Ovary (tissue), 9 donors: Measurements from ENCODE around the gene SKP1. TPM values are rescaled to one million over a fixed set of nuclear protein-coding genes. Genes with fewer than 3 reads are reported as not detected.

Experiments used
- DNase-seq, 5 donors: peaks; one replicate each; pipeline ENCODE4 v3.0.0-alpha.2; 2019 to 2020
- H3K27ac ChIP-seq, 2 donors: fragments of 200-600 bp; one replicate each; pipeline versions ENCODE4 v1.5.1 to v1.8.0; 2019 to 2022
- H3K27me3 ChIP-seq: fragments of 200-600 bp; one replicate; pipeline ENCODE4 v1.8.0; 2022
- H3K36me3 ChIP-seq: fragments of 200-600 bp; sonication (generic); one replicate; pipeline ENCODE4 v1.5.1; 2019
- H3K4me1 ChIP-seq: one replicate; pipeline ENCODE4 v1.8.1; 2013; ENCODE audit warnings: mild to moderate bottlenecking, moderate library complexity; ENCODE audit not compliant: insufficient read depth
- H3K4me3 ChIP-seq: fragments of 200-600 bp; sonication (generic); one replicate; pipeline ENCODE4 v1.5.1; 2017
- H3K9me3 ChIP-seq, 2 donors: fragments of 200-600 bp in 1 of 2; sonication (generic) in 1 of 2; one replicate each; pipeline versions ENCODE4 v1.5.1 to v1.8.1; 2013 to 2019; ENCODE audit warnings: mild to moderate bottlenecking in 1 of 2, moderate library complexity in 1 of 2
- EP300 ChIP-seq: sonication (generic); formaldehyde crosslinking; IDR thresholded peaks from one replicate; pipeline ENCODE4 v1.6.1; 2017; ENCODE audit warnings: antibody characterized with exemption
- POLR2A ChIP-seq: fragments of 450-650 bp; IDR thresholded peaks from one replicate; pipeline ENCODE4 v1.6.1; 2017; ENCODE audit warnings: antibody characterized with exemption, mild to moderate bottlenecking, moderate library complexity
- WGBS, 3 donors: extraction: QIAGEN DNeasy Blood & Tissue Kit in 1 of 3; methylation state at CpG; one replicate each; pipeline versions ENCODE4 v1.1.5 to v1.1.7; 2013 to 2017; 5-methylcytosine and 5-hydroxymethylcytosine counted together
- intact Hi-C, 4 donors: fragments of 100-400 bp; cut with DNase I; formaldehyde crosslinking; loops; one replicate each; pipeline versions ENCODE4 v1.11.0 to v1.15.1; 2022 to 2023
- microRNA-seq, 3 donors: library from miRNA; unstranded; fragments of <30 nt; microRNA quantifications; one replicate each; pipeline versions ENCODE4 to v1.2.0, GENCODE V29; 2019 to 2020
- polyA plus RNA-seq, 2 donors: library from polyadenylated mRNA; stranded (reverse); fragments of 200-250 nt in 1 of 2; fragments of 350-450 nt in 1 of 2; fragmentation: Illumina TruSeq in 1 of 2; extraction: RNeasy Lipid Tissue Mini Kit (QIAGEN cat#74804) in 1 of 2; gene quantifications; one replicate each; pipeline ENCODE4 v1.2.3, GENCODE V29; 2013 to 2014
- small RNA-seq: library from RNA; depleted of rRNA; stranded (forward); fragments of <200 nt; gene quantifications from one replicate; pipeline ENCODE3, GENCODE V24; 2016
- total RNA-seq, 7 donors: library from RNA; depleted of rRNA in 2 of 7; stranded (reverse); fragments of >200 nt in 2 of 7; fragmentation: NEBNext Ultra II Directional in 3 of 7; extraction: Animal tissue kit (Norgen Biotek cat#: 25700) in 3 of 7; gene quantifications; one replicate each; pipeline versions ENCODE4 v1.1.0 to v1.2.4, GENCODE V29; 2016 to 2023
- TF ChIP-seq, protein P1 (sequence below), 3 donors: fragments of 450-650 bp in 2 of 3; fragments of 200-600 bp in 1 of 3; IDR thresholded peaks; one replicate each; pipeline versions ENCODE4 v1.5.1 to v1.8.0; 2016 to 2022; ENCODE audit warnings: antibody characterized with exemption in 3 of 3, mild to moderate bottlenecking in 1 of 3
- donor health status: DM: no; HTN: no; CAD: no; lungs with moderate emphysema.
- donor health status: DM: no; HTN: no; CAD: no.
- donor health status: Bipolar disorder and iron deficiency.
- donor health status: DM: yes; HTN: yes; CAD: no.
- donor health status: DM: no; HTN: no; CAD: no.
- donor health status: DM: yes; HTN: yes; CAD: no.

Gene SKP1
- total and polyA plus RNA-seq, 9 donors: 263 to 1,077 (median 388) TPM

- intact Hi-C loops: no loop called here
- no peak overlapping the region for H3K4me3 ChIP-seq
- H3K36me3 ChIP-seq: no peaks in the 10 kb centered on the region
- no peaks in the 10 kb centered on the region for H3K9me3 ChIP-seq
- H3K4me1 ChIP-seq: no peaks in the 10 kb centered on the region
- WGBS, 3 donors: 54 to 67% (median 58%) methylated on average over 10 of the region's 10 CpGs
- DNase-seq: no peak
- no peaks in the 10 kb centered on the region for H3K27me3 ChIP-seq
- H3K27ac ChIP-seq: no peak overlapping the region
- TF ChIP-seq EP300 (no peak), POLR2A (no peak)
- TF ChIP-seq, protein P1, sequence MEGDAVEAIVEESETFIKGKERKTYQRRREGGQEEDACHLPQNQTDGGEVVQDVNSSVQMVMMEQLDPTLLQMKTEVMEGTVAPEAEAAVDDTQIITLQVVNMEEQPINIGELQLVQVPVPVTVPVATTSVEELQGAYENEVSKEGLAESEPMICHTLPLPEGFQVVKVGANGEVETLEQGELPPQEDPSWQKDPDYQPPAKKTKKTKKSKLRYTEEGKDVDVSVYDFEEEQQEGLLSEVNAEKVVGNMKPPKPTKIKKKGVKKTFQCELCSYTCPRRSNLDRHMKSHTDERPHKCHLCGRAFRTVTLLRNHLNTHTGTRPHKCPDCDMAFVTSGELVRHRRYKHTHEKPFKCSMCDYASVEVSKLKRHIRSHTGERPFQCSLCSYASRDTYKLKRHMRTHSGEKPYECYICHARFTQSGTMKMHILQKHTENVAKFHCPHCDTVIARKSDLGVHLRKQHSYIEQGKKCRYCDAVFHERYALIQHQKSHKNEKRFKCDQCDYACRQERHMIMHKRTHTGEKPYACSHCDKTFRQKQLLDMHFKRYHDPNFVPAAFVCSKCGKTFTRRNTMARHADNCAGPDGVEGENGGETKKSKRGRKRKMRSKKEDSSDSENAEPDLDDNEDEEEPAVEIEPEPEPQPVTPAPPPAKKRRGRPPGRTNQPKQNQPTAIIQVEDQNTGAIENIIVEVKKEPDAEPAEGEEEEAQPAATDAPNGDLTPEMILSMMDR (IDR thresholded peaks at IDR 0.05): no peak
These were observed 76.3 kb downstream of the SKP1 start for GRCh38 chr5:134100283-134101091.

- no peak overlapping the region for H3K27ac ChIP-seq
- no peaks in the 10 kb centered on the region for H3K9me3 ChIP-seq
- H3K27me3 ChIP-seq: no peaks in the 10 kb centered on the region
- intact Hi-C loops: no loop called here
- DNase-seq: no peak
- TF ChIP-seq POLR2A: no peak
- TF ChIP-seq, protein P1 (IDR thresholded peaks at IDR 0.05): no peak
- TF ChIP-seq EP300: no peak
- WGBS, 3 donors: 89 to 97% (median 90%) methylated on average over 2 of the region's 2 CpGs
- H3K4me1 ChIP-seq: no peaks in the 10 kb centered on the region
- no peaks in the 10 kb centered on the region for H3K36me3 ChIP-seq
- no peak overlapping the region for H3K4me3 ChIP-seq
These were observed 76.8 kb downstream of the SKP1 start for GRCh38 chr5:134099939-134100282.

DNA sequence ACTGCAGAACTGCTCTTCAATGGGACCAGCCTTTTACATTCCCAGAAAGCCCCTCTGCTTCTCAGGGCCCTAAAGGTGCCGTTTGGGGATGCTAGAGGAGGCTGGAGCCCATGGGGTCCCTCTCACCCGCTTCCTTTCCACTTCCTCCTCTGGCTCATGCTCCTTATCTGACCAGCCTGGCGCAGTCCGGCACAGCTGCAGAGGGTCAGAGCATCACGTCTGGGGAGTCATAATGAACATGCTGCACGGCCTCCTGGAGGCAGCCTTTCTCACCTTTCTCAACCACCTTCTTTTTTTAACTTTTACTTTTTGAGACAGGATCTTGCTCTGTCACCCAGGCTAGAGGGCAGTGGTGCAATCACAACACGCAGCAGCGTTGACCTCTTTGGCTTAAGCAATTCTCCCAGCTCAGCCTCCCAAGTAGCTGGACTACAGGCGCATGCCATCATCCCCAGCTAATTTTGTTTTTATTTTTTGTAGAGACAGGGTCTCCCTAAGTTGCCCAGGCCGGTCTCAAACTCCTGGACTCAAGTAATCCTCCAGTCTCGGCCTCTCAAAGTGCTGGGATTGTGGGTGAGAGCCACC, 77.4 kb downstream of the SKP1 start:
- DNase-seq: no peak
- Histone ChIP-seq H3K4me3 (no peak overlapping the region), H3K27ac (no peak overlapping the region), H3K27me3 (no peaks in the 10 kb centered on the region), H3K4me1 (no peaks in the 10 kb centered on the region), H3K36me3 (no peaks in the 10 kb centered on the region), H3K9me3 (no peaks in the 10 kb centered on the region)
- WGBS, 3 donors: 83 to 87% (median 85%) methylated on average over 11 of the region's 11 CpGs
- intact Hi-C loops: no loop called here
- TF ChIP-seq, protein P1 (IDR thresholded peaks at IDR 0.05): no peak
- TF ChIP-seq POLR2A: no peak
- TF ChIP-seq EP300: no peak

Small RNA genes within 50 kb of the gene (microRNA-seq; reads per million reads assigned to microRNA genes)
- 0 reads per million in 3 donors for gene MIR3661

Small RNA genes within 50 kb of the gene (small RNA-seq; reads per million reads assigned to genes)
- not detected for gene MIR3661

Other genes starting within 250 kb of the SKP1 start
- 10 to 100 TPM; 26.9 to 62.2 (median 33.4) TPM for gene C5orf15, start 208.3 kb downstream of the SKP1 start, total RNA-seq
- gene C5orf15, start 208.3 kb downstream of the SKP1 start, polyA plus RNA-seq: 100 to 1,000 TPM in 1 of 2 donors, 10 to 100 TPM in 1; 46.0 to 102 TPM
- 10 to 100 TPM; 41.1 to 95.1 (median 89.9) TPM for gene VDAC1, start 172.0 kb downstream of the SKP1 start, total RNA-seq
- 100 to 1,000 TPM in 1 of 2 donors, 10 to 100 TPM in 1; 50.0 to 171 TPM for gene VDAC1, start 172.0 kb downstream of the SKP1 start, polyA plus RNA-seq
- gene TCF7, start 62.3 kb downstream of the SKP1 start, total RNA-seq: 10 to 100 TPM in 1 of 7 donors, 1 to 10 TPM in 6; 2.9 to 15.2 (median 4.2) TPM
- 1 to 10 TPM; 1.7 to 2.5 TPM for gene TCF7, start 62.3 kb downstream of the SKP1 start, polyA plus RNA-seq
- gene PPP2CA, start 49.1 kb upstream of the SKP1 start, total RNA-seq: 100 to 1,000 TPM in 2 of 7 donors, 10 to 100 TPM in 5; 76.1 to 142 (median 91.6) TPM
- gene PPP2CA, start 49.1 kb upstream of the SKP1 start, polyA plus RNA-seq: 10 to 100 TPM; 28.0 to 81.7 TPM
- gene CDKL3, start 190.2 kb upstream of the SKP1 start, total RNA-seq: 1 to 10 TPM; 1.8 to 7.1 (median 5.7) TPM
- 1 to 10 TPM; 2.9 to 3.9 TPM for gene CDKL3, start 190.2 kb upstream of the SKP1 start, polyA plus RNA-seq
- gene UBE2B, start 194.6 kb upstream of the SKP1 start, total RNA-seq: 100 to 1,000 TPM in 1 of 7 donors, 10 to 100 TPM in 6; 54.1 to 101 (median 68.1) TPM
- 10 to 100 TPM; 89.0 to 92.4 TPM for gene UBE2B, start 194.6 kb upstream of the SKP1 start, polyA plus RNA-seq
- 10 to 100 TPM; 12.2 to 18.0 (median 15.3) TPM for gene CDKN2AIPNL, start 234.9 kb upstream of the SKP1 start, total RNA-seq
- 10 to 100 TPM; 21.1 to 29.0 TPM for gene CDKN2AIPNL, start 234.9 kb upstream of the SKP1 start, polyA plus RNA-seq